HUDEP-2 (cell line): ENCODE results near the gene FAM131C.
A peak's percentile ranks its signal among the peaks of the same experiment; 100 is the strongest.
"Not testable (repeated sequence)": the region's sequence is repeated elsewhere in the genome, so short reads cannot be mapped to it uniquely, and the experiment has no call there.

Experiments
- DNase-seq, 76 experiments: peaks; one replicate each; lab custom pipeline; 2025; ENCODE audit not compliant: unreplicated experiment in 76 of 76; lab: John Stamatoyannopoulos, UW

FAM131C gene

DNA sequence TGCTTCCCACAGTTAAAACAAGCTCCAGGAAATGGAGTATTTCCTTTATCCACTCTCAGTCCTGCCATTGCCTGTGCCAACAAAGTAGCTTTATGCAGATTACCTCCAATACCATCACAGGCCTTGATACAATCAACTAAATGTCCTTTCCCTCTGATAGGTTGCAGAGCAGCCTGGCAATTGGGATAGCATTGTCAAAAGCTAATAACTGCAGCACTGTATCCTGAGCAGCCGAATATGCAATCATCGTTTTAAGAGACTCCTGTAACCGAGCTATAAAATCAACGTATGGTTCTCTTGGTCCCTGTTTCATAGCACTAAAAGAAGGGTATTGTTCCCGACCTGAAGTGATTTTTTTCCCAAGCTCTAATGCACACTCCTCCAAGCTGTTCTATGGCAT, 33.6 kb upstream of the FAM131C start:
- not testable (repeated sequence) for DNase-seq

DNA sequence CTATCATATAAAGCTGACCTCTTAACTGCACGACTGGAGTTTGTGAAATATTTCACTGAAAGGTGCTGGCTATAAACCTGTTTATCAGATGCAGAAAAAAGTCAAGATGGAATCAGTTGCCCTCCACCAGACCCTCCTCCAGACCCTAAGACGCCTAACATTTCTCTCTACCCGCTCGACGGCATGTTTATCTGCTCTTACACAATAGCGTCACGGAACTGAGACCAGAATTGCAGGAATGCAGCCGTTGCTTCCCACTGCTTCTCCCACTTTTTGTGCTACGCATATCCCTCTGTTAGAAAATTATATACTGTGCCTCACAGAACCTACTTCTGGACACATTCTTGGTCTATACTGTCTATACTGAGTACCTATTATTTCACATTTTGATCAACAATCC, 28.2 kb upstream of the FAM131C start:
- no peak for DNase-seq

- DNase-seq, result no peak
These were observed 26.0 kb upstream of the FAM131C start for GRCh38 chr1:16099412-16099811.

DNA sequence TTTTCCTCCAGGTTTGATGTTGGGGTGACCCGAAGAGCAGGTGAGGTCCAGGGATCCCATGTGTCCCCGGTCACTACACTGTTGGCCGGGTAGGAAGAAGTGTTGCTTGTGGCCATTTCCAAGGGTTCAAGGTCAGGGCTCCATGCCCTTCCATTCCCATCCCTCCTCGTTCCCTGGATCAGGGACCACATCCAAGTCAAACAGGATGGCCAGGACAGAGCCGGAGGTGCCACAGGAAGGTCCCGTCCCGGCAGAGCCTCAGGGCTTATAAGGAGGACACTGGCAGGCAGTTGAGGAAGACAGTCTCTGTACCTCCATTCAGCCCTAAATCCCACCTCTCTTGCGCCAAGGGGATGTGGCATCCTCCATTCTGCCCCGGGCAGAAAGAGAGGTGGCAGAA, 22.0 kb upstream of the FAM131C start:
- DNase-seq, result no peak

GRCh38 chr1:16094453-16095158, 21.2 kb upstream of the FAM131C start:
- no peak for DNase-seq

DNA sequence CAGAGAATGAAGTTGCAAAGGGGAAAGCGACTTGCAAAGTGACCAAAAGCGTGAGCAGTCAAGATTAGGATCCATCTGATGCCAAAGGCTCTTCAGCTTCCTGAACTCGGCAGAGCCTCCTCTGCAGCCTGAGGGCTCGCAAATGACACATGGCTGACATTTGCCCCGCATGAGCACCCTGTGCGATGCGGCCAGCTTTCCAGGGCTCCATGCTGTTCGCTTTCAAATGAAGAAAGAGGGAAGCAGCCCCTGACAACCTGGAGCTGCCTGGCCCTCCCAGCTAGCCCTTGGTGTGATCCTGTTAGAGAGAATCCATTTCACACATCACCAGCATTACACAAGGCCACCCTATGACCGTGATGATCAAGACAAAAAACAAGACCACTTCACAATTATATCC, 20.2 kb upstream of the FAM131C start:
- DNase-seq, result no peak

- DNase-seq, result no peak
These were observed 19.6 kb upstream of the FAM131C start for GRCh38 chr1:16092923-16093511.

GRCh38 chr1:16092097-16092922, 18.9 kb upstream of the FAM131C start:
- DNase-seq, result no peak

DNA sequence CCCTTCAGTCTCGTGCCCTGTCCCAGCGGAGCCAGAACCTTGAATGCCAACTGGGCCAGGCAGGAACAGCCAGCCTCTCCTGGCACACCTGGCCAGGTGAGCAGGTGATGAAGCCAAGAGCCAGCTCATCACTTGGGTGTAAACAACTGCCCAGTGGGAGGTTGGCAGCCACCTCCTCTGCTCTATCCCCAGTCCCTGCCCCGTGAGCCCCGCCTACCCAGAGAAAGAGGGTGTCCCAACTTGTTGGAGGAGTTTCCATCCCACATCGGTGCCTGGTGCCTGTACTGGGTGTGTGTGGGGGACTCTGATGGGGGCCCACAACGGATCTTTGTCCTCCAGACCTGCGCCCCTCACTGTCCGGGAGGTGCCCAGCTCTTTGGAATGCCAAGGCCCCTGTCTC, 17.8 kb upstream of the FAM131C start:
- DNase-seq, result no peak

DNA sequence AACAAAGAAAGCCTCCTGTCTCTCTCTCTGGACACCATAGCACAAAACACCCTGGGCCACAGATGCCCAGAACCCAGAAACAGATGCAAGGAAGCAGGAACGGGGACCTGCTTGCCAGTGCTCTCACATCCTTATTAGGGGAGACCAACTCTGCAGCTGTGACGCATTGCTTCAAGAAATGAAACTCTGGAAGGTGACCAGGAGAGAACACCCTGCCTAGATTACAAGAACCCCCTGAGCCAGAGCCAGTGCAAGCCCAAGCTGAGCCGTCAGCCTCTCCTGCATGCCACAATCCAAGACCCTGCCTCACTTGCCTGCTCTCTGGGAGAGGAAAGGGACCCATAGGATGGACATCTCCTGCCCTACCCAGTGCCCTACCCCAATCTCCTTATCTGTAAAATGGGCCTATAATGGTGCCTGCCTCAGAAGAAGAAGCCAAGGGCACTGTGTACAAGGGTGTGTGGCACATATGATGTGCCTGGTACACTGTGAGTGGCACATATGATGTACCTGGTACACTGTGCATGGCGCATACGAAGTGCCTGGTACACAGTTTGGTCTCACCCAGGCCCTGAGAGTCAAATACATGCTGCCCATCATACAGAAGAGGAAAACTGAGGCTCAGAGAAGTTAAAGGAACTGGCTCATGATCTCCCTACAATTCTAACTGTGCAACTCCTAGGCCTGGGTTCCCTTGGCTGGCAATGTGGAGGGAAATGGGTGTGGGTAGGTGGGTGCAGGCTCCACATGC, 16.8 kb upstream of the FAM131C start:
- DNase-seq, result no peak

DNA sequence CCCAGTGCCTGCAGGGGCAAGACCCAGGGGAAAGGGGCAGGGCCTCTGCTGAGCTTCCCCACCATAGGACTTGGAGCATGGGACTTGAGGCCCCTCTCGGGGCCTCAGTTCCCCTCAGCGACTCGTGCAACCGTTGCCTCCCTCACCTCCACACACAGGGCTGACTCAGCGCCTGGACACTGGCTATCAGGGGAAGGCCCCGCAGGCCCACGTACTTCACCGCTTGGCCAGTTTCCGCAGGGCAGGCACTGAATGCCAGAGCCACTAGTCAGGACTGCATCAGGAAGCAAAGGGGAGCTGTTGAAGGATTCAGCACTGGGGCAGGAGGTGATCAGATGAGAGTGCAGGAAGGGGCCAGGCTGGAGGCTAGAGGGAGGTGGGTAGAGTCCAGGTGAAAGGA, 15.5 kb upstream of the FAM131C start:
- DNase-seq, result no peak

GRCh38 chr1:16088351-16088911, 15.0 kb upstream of the FAM131C start:
- no peak for DNase-seq

GRCh38 chr1:16087733-16088132, 14.3 kb upstream of the FAM131C start:
- DNase-seq, result no peak

DNA sequence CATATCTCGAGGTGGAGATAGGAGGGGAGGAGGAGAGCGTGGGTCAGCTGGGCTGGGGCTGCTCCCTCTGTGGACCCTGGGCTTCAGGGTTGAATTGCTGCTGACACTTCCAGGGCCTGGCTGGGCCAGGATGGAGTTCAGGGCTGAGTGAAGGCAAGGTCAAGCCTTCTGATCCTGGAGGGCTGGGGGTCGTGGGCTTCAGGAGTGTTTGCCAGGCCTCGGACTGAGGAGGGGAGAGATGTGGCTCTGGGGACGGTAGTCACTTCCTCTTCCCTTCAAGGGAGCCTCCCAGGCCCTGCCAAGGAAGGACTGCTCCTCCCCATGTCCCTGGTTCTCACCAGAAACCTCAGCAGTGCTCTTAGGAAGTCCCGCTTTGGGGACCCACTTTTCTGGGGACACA, 12.1 kb upstream of the FAM131C start:
- no peak for DNase-seq

GRCh38 chr1:16083486-16083885, 10.0 kb upstream of the FAM131C start:
- no peak for DNase-seq

GRCh38 chr1:16082283-16083038, 9.0 kb upstream of the FAM131C start:
- peak in 61 of 76 experiments; percentile 5 to 76 (median 47) for DNase-seq

DNA sequence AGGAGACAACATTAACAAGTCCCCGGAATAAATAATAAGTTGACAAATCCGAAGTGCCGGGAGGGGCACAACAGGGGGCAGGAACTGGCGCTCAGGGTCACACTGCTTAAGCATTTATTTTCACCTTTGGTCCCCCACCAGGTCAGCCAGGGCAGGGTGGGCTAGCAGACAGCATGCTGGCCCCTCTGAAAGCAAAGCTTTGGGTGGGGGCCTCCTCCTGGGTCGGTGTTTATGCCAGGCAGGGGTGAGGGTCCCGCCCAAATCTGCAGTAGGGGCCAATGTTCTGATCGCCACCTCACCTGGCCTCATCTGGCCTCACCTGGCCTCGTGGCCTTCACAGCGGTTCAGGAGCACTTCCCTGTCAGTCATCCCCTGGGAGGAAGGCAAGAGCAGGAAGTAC, 8.2 kb upstream of the FAM131C start:
- no peak for DNase-seq

GRCh38 chr1:16080422-16081150, 7.1 kb upstream of the FAM131C start:
- peak in 2 of 76 experiments; percentile 10 to 13 for DNase-seq

DNA sequence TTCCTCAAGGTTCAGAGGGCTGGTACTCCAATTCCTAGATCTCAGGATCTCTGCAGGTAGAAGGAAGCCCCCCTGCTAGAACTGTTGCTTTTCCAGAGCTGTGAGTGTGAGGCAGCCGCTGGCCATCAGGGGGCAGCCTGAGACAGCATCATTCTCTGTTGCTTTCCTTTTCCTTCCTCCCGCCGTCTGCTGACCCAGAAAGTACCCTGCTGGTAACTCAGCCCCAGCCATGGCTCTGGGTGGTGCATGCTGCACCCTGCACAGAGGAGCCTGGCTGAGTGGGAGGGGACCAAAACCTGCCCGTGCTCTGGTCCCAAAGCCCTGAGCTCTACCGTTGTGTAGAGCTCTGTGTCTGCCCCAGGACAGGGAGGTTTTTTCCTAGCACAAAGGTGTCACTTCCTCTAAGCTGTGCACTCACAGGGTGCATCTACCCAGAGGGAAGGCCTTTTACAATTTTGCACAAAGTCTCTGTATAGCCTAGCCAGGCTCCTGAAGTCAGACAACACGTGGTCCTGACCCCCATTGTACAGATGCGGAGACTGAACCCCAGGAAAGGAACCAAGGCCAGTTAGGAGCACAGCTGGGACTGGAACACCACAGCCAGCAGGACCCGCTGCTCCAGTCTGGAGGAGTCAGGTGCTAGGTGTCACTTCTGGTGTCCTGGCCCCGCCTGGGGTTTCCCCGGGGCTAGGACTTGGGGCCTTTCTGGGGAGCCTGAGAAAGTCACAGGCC, 5.6 kb upstream of the FAM131C start:
- peak in 54 of 76 experiments; percentile 7 to 65 (median 42) for DNase-seq
